ENCODE results near the gene RNASE2.
"Not testable (repeated sequence)": the region's sequence is repeated elsewhere in the genome, so short reads cannot be mapped to it uniquely, and the experiment has no call there.

Gene RNASE2

GRCh38 chr14:20954736-20955537 is at the start of gene RNASE2:
RNASE2 (plus strand) TSS chr14:20955487; CDS start chr14:20955772, 285 bp downstream.
- DNase-seq = not testable (repeated sequence)

GRCh38 chr14:20905676-20906075 is 49.6 kb upstream of the RNASE2 start:
- no peak for DNase-seq

GRCh38 chr14:20907214-20907613 is 48.1 kb upstream of the RNASE2 start:
- DNase-seq = no peak

- not testable (repeated sequence) for DNase-seq
Measured at GRCh38 chr14:20910822-20911221, 44.5 kb upstream of the RNASE2 start.

GRCh38 chr14:20919038-20919756 is 36.1 kb upstream of the RNASE2 start:
- not testable (repeated sequence) for DNase-seq

- DNase-seq = not testable (repeated sequence)
Measured at GRCh38 chr14:20923766-20924297, 31.5 kb upstream of the RNASE2 start.

GRCh38 chr14:20934148-20934762 is 21.0 kb upstream of the RNASE2 start:
- no peak for DNase-seq

GRCh38 chr14:20935303-20935984 is 19.8 kb upstream of the RNASE2 start:
- DNase-seq = no peak

- DNase-seq = not testable (repeated sequence)
Measured at GRCh38 chr14:20945146-20945545, 10.1 kb upstream of the RNASE2 start.

GRCh38 chr14:20946707-20947106 is 8.6 kb upstream of the RNASE2 start:
- DNase-seq = not testable (repeated sequence)

- DNase-seq = not testable (repeated sequence)
Measured at GRCh38 chr14:20955538-20955873, 219 bp downstream of the RNASE2 start.

- no peak for DNase-seq
Measured at GRCh38 chr14:20956376-20956976, 1.2 kb downstream of the RNASE2 start.

GRCh38 chr14:20958946-20959345 is 3.7 kb downstream of the RNASE2 start:
- DNase-seq = not testable (repeated sequence)

GRCh38 chr14:20969336-20969735 is 14.0 kb downstream of the RNASE2 start:
- no peak for DNase-seq

GRCh38 chr14:20970647-20970982 is 15.3 kb downstream of the RNASE2 start:
- DNase-seq = no peak

- peak; percentile 79 for DNase-seq
Measured at GRCh38 chr14:20970983-20971704, 15.9 kb downstream of the RNASE2 start.

- DNase-seq = no peak
Measured at GRCh38 chr14:20971705-20972021, 16.4 kb downstream of the RNASE2 start.

- no peak for DNase-seq
Measured at GRCh38 chr14:20973501-20973900, 18.2 kb downstream of the RNASE2 start.

- no peak for DNase-seq
Measured at GRCh38 chr14:20976291-20976690, 21.0 kb downstream of the RNASE2 start.

- DNase-seq = no peak
Measured at GRCh38 chr14:20978687-20979086, 23.4 kb downstream of the RNASE2 start.

- no peak for DNase-seq
Measured at GRCh38 chr14:20980906-20981305, 25.6 kb downstream of the RNASE2 start.

All from NCI-H774 (cell line).